ENCODE data around the gene STUB1. TPM values are rescaled to one million over a fixed set of nuclear protein-coding genes. Genes with fewer than 3 reads are reported as not detected.

STUB1 gene
- total RNA-seq, 2 experiments from 2014 or later, result 72.4 to 85.5 TPM

GRCh38 chr16:682493-683395, 2.5 kb downstream of the STUB1 start:
- H3K4me3 ChIP-seq (ENCODE audit: low read depth, low read length, poor library complexity, severe bottlenecking), result peak overlapping the region; percentile 83
- H3K4me2 ChIP-seq (ENCODE audit: low read length), result peak overlapping the region; percentile 96
- DNase-seq (ENCODE audit: low spot score), result no peak
- peaks cover 25% of the 10 kb centered on the region; the same call in 1 of the 2 replicates for H3K79me2 ChIP-seq (ENCODE audit: insufficient read depth, low read depth, low read length)
- no peak for TF ChIP-seq EZH2phosphoT487 (IDR thresholded peaks at IDR 0.05; ENCODE audit: borderline replicate concordance, low read depth, low read length)
- TF ChIP-seq CTCF (conservative IDR thresholded peaks at IDR 0.05; ENCODE audit: low read length), result no peak
- H3K36me3 ChIP-seq (ENCODE audit: insufficient read depth, low read length), result peaks cover 46% of the 10 kb centered on the region
- no peaks in the 10 kb centered on the region for H3K9me3 ChIP-seq (ENCODE audit: low read length)
- H3K9me2 ChIP-seq (ENCODE audit: insufficient read depth, low read length), result no peaks in the 10 kb centered on the region
- intact Hi-C loops (cut with micrococcal nuclease; ENCODE audit: unreplicated experiment), result loop anchor here (5.0 kb wide), 1 partner anchor 40 kb away; the partner anchor contains the start of gene ANTKMT
- peaks cover 5% of the 10 kb centered on the region; the same call in 1 of the 2 replicates for H4K20me1 ChIP-seq (ENCODE audit: insufficient read depth, low read length)
- peaks cover 34% of the 10 kb centered on the region for H3K4me1 ChIP-seq (ENCODE audit: insufficient read depth, low read length, poor library complexity, severe bottlenecking)
- POLR2A ChIA-PET, result no interaction called here
- no TSS peak for BruUV-seq (replicated peaks)
- no peak overlapping the region for H2AFZ ChIP-seq (ENCODE audit: low read length)
- H3K27ac ChIP-seq (ENCODE audit: low read depth, low read length, poor library complexity, severe bottlenecking), result no peak overlapping the region
- CTCF ChIA-PET (ENCODE audit: unreplicated experiment), result no interaction called here

GRCh38 chr16:683396-684070, 3.3 kb downstream of the STUB1 start:
- Histone ChIP-seq H3K27ac (ENCODE audit: low read depth, low read length, poor library complexity, severe bottlenecking) (peak overlapping the region; percentile 33), H3K4me1 (ENCODE audit: insufficient read depth, low read length, poor library complexity, severe bottlenecking) (peaks cover 34% of the 10 kb centered on the region)

More at GRCh38 chr16:683396-684070, 3.3 kb downstream of the STUB1 start:
- DNase-seq (ENCODE audit: low spot score), result no peak
- no peak overlapping the region for H2AFZ ChIP-seq (ENCODE audit: low read length)
- POLR2A ChIA-PET, result no interaction called here
- peak overlapping the region; percentile 96 for H3K4me2 ChIP-seq (ENCODE audit: low read length)
- no peaks in the 10 kb centered on the region for H3K9me3 ChIP-seq (ENCODE audit: low read length)
- TF ChIP-seq EZH2phosphoT487 (IDR thresholded peaks at IDR 0.05; ENCODE audit: borderline replicate concordance, low read depth, low read length) (no peak), CTCF (conservative IDR thresholded peaks at IDR 0.05; ENCODE audit: low read length) (no peak)
- peaks cover 5% of the 10 kb centered on the region; the same call in 1 of the 2 replicates for H4K20me1 ChIP-seq (ENCODE audit: insufficient read depth, low read length)
- BruUV-seq (replicated peaks), result no TSS peak
- H3K9me2 ChIP-seq (ENCODE audit: insufficient read depth, low read length), result no peaks in the 10 kb centered on the region
- peaks cover 46% of the 10 kb centered on the region for H3K36me3 ChIP-seq (ENCODE audit: insufficient read depth, low read length)
- H3K4me3 ChIP-seq (ENCODE audit: low read depth, low read length, poor library complexity, severe bottlenecking), result peak overlapping the region; percentile 83
- H3K79me2 ChIP-seq (ENCODE audit: insufficient read depth, low read depth, low read length), result peaks cover 25% of the 10 kb centered on the region; the same call in 1 of the 2 replicates
- intact Hi-C loops (cut with micrococcal nuclease; ENCODE audit: unreplicated experiment), result loop anchor here (5.0 kb wide), 1 partner anchor 39 kb away; the partner anchor contains the start of gene ANTKMT
- CTCF ChIA-PET (ENCODE audit: unreplicated experiment), result no interaction called here

Measured in OCI-LY7 (cell line).